ENCODE data around the gene PLEKHH2.
"Not testable (repeated sequence)": the region's sequence is repeated elsewhere in the genome, so short reads cannot be mapped to it uniquely, and the experiment has no call there.

PLEKHH2 gene

GRCh38 chr2:43636621-43637020 is 439 bp upstream of the PLEKHH2 start:
- DNase-seq (ENCODE audit: low spot score), result no peak

- no peak for DNase-seq (ENCODE audit: low spot score)
Measured at GRCh38 chr2:43642363-43642762, 5.3 kb downstream of the PLEKHH2 start.

GRCh38 chr2:43643680-43644079 is 6.6 kb downstream of the PLEKHH2 start:
- DNase-seq (ENCODE audit: low spot score), result no peak

- DNase-seq (ENCODE audit: low spot score), result no peak
Measured at GRCh38 chr2:43648994-43649701, 12.1 kb downstream of the PLEKHH2 start.

- DNase-seq (ENCODE audit: low spot score), result no peak
Measured at GRCh38 chr2:43653506-43653905, 16.4 kb downstream of the PLEKHH2 start.

GRCh38 chr2:43657241-43657640 is 20.2 kb downstream of the PLEKHH2 start:
- DNase-seq (ENCODE audit: low spot score), result no peak

GRCh38 chr2:43675646-43676321 is 38.7 kb downstream of the PLEKHH2 start:
- no peak for DNase-seq (ENCODE audit: low spot score)

GRCh38 chr2:43676322-43677050 is 39.4 kb downstream of the PLEKHH2 start, which contains the start of gene C1GALT1C1L:
Gene C1GALT1C1L (minus strand): TSS chr2:43676429. CDS start chr2:43676322, 107 bp downstream.
- no peak for DNase-seq (ENCODE audit: low spot score)

GRCh38 chr2:43677783-43678182 is 40.7 kb downstream of the PLEKHH2 start:
- not testable (repeated sequence) for DNase-seq (ENCODE audit: low spot score)

- no peak for DNase-seq (ENCODE audit: low spot score)
Measured at GRCh38 chr2:43685357-43685756, 48.3 kb downstream of the PLEKHH2 start.

- no peak for DNase-seq (ENCODE audit: low spot score)
Measured at GRCh38 chr2:43689999-43690398, 52.9 kb downstream of the PLEKHH2 start.

GRCh38 chr2:43692428-43692994 is 55.5 kb downstream of the PLEKHH2 start:
- DNase-seq (ENCODE audit: low spot score), result no peak

GRCh38 chr2:43698140-43698539 is 61.1 kb downstream of the PLEKHH2 start:
- DNase-seq (ENCODE audit: low spot score), result not testable (repeated sequence)

- no peak for DNase-seq (ENCODE audit: low spot score)
Measured at GRCh38 chr2:43699761-43700160, 62.7 kb downstream of the PLEKHH2 start.

GRCh38 chr2:43701111-43701510 is 64.1 kb downstream of the PLEKHH2 start:
- no peak for DNase-seq (ENCODE audit: low spot score)

GRCh38 chr2:43707255-43708015 is 70.4 kb downstream of the PLEKHH2 start:
- no peak for DNase-seq (ENCODE audit: low spot score)

GRCh38 chr2:43708178-43708577 is 71.1 kb downstream of the PLEKHH2 start:
- DNase-seq (ENCODE audit: low spot score), result no peak

- no peak for DNase-seq (ENCODE audit: low spot score)
Measured at GRCh38 chr2:43708891-43709290, 71.8 kb downstream of the PLEKHH2 start.

GRCh38 chr2:43710866-43711265 is 73.8 kb downstream of the PLEKHH2 start:
- no peak for DNase-seq (ENCODE audit: low spot score)

GRCh38 chr2:43714164-43714563 is 77.1 kb downstream of the PLEKHH2 start:
- no peak for DNase-seq (ENCODE audit: low spot score)

GRCh38 chr2:43715300-43716098 is 78.4 kb downstream of the PLEKHH2 start:
- DNase-seq (ENCODE audit: low spot score), result no peak

Data from ecto neural progenitor cell (in vitro differentiated cells).